Measurements from ENCODE around the gene BFSP2. TPM values are rescaled to one million over a fixed set of nuclear protein-coding genes. Genes with fewer than 3 reads are reported as not detected.

The BFSP2 gene
- total and polyA plus RNA-seq, 7 experiments from 2014 or later, result 0.72 TPM; not detected in 6

GRCh38 chr3:133401374-133402135 lies 1.7 kb downstream of the BFSP2 start:
- no peak overlapping the region for H3K27ac ChIP-seq (ENCODE audit: low read depth, low read length)
- DNase-seq, result no peak
- POLR2A ChIA-PET, result interaction anchor here (0.5 kb wide), 1 partner anchor 71 kb away, joined by 6 read pairs; no protein-coding TSS in a partner anchor
- H3K9me3 ChIP-seq (ENCODE audit: control insufficient read depth in 2 of 3, low read length in 3 of 3), result no peaks in the 10 kb centered on the region
- no peak overlapping the region for H3K4me3 ChIP-seq (ENCODE audit: low read length)
- H3K36me3 ChIP-seq (ENCODE audit: control insufficient read depth in 2 of 3, insufficient read depth in 3 of 3, low read length in 3 of 3), result no peaks in the 10 kb centered on the region
- CTCF ChIA-PET, result no interaction called here
- H3K9me3 Mint-ChIP-seq, result no peaks in the 10 kb centered on the region
- no peaks in the 10 kb centered on the region for H3K27me3 ChIP-seq (ENCODE audit: control insufficient read depth in 2 of 2, insufficient read depth in 2 of 2, low read length in 2 of 2)
- ATAC-seq, result no peak
- H3K36me3 Mint-ChIP-seq, result no peaks in the 10 kb centered on the region
- H3K4me1 ChIP-seq (ENCODE audit: control insufficient read depth in 2 of 2, insufficient read depth in 2 of 2, low read length in 2 of 2), result no peaks in the 10 kb centered on the region
- H3K4me1 Mint-ChIP-seq, result no peaks in the 10 kb centered on the region
- no peak overlapping the region for H3K27ac Mint-ChIP-seq
- peaks cover 1 to 4% (median 2%) of the 10 kb centered on the region in 5 donors for H3K27me3 Mint-ChIP-seq
- no peak overlapping the region for H3K4me3 Mint-ChIP-seq
- intact Hi-C loops (cut with micrococcal nuclease), result no loop called here

- Mint-ChIP-seq H3K36me3 (no peaks in the 10 kb centered on the region), H3K4me1 (no peaks in the 10 kb centered on the region), H3K4me3 (no peak overlapping the region), H3K9me3 (no peaks in the 10 kb centered on the region), H3K27ac (no peak overlapping the region), H3K27me3 (peaks cover 5 to 19% (median 7%) of the 10 kb centered on the region in 5 donors)
- Histone ChIP-seq H3K9me3 (ENCODE audit: control insufficient read depth in 2 of 3, low read length in 3 of 3) (no peaks in the 10 kb centered on the region), H3K4me3 (ENCODE audit: low read length) (no peak overlapping the region), H3K36me3 (ENCODE audit: control insufficient read depth in 2 of 3, insufficient read depth in 3 of 3, low read length in 3 of 3) (no peaks in the 10 kb centered on the region), H3K4me1 (ENCODE audit: control insufficient read depth in 2 of 2, insufficient read depth in 2 of 2, low read length in 2 of 2) (no peaks in the 10 kb centered on the region), H3K27ac (ENCODE audit: low read depth, low read length) (no peak overlapping the region), H3K27me3 (ENCODE audit: control insufficient read depth in 2 of 2, insufficient read depth in 2 of 2, low read length in 2 of 2) (no peaks in the 10 kb centered on the region)
- ChIA-PET CTCF (no interaction called here), POLR2A (no interaction called here)
- intact Hi-C loops (cut with micrococcal nuclease), result no loop called here
- no peak for DNase-seq
- ATAC-seq, result no peak
Measured at GRCh38 chr3:133404920-133405319, 5.1 kb downstream of the BFSP2 start.

- Mint-ChIP-seq H3K27me3 (peaks cover 5 to 30% (median 7%) of the 10 kb centered on the region in 5 donors), H3K27ac (no peak overlapping the region), H3K4me1 (peaks cover 0 to 13% (median 6%) of the 10 kb centered on the region in 7 donors), H3K36me3 (no peaks in the 10 kb centered on the region), H3K9me3 (no peaks in the 10 kb centered on the region), H3K4me3 (no peak overlapping the region)
- Histone ChIP-seq H3K9me3 (ENCODE audit: control insufficient read depth in 2 of 3, low read length in 3 of 3) (no peaks in the 10 kb centered on the region), H3K27me3 (ENCODE audit: control insufficient read depth in 2 of 2, insufficient read depth in 2 of 2, low read length in 2 of 2) (no peaks in the 10 kb centered on the region), H3K27ac (ENCODE audit: low read depth, low read length) (no peak overlapping the region), H3K4me1 (ENCODE audit: control insufficient read depth in 2 of 2, insufficient read depth in 2 of 2, low read length in 2 of 2) (no peaks in the 10 kb centered on the region), H3K36me3 (ENCODE audit: control insufficient read depth in 2 of 3, insufficient read depth in 3 of 3, low read length in 3 of 3) (no peaks in the 10 kb centered on the region), H3K4me3 (ENCODE audit: low read length) (no peak overlapping the region)
- no peak for ATAC-seq
- CTCF ChIA-PET, result no interaction called here
- intact Hi-C loops (cut with micrococcal nuclease), result no loop called here
- POLR2A ChIA-PET, result no interaction called here
- DNase-seq, result no peak
Measured at GRCh38 chr3:133408366-133408765, 8.5 kb downstream of the BFSP2 start.

GRCh38 chr3:133408961-133409360 lies 9.1 kb downstream of the BFSP2 start:
- Histone ChIP-seq H3K4me3 (ENCODE audit: low read length) (no peak overlapping the region), H3K4me1 (ENCODE audit: control insufficient read depth in 2 of 2, insufficient read depth in 2 of 2, low read length in 2 of 2) (no peaks in the 10 kb centered on the region), H3K9me3 (ENCODE audit: control insufficient read depth in 2 of 3, low read length in 3 of 3) (no peaks in the 10 kb centered on the region), H3K36me3 (ENCODE audit: control insufficient read depth in 2 of 3, insufficient read depth in 3 of 3, low read length in 3 of 3) (no peaks in the 10 kb centered on the region), H3K27me3 (ENCODE audit: control insufficient read depth in 2 of 2, insufficient read depth in 2 of 2, low read length in 2 of 2) (no peaks in the 10 kb centered on the region), H3K27ac (ENCODE audit: low read depth, low read length) (no peak overlapping the region)
- no peaks in the 10 kb centered on the region for H3K9me3 Mint-ChIP-seq
- H3K36me3 Mint-ChIP-seq, result no peaks in the 10 kb centered on the region
- H3K27me3 Mint-ChIP-seq, result peaks cover 5 to 30% (median 7%) of the 10 kb centered on the region in 5 donors
- no peak for ATAC-seq
- DNase-seq, result no peak
- intact Hi-C loops (cut with micrococcal nuclease), result no loop called here
- CTCF ChIA-PET, result no interaction called here
- H3K4me3 Mint-ChIP-seq, result no peak overlapping the region
- H3K4me1 Mint-ChIP-seq, result peaks cover 0 to 17% (median 10%) of the 10 kb centered on the region in 7 donors
- no peak overlapping the region for H3K27ac Mint-ChIP-seq
- POLR2A ChIA-PET, result no interaction called here

- Histone ChIP-seq H3K36me3 (ENCODE audit: control insufficient read depth in 2 of 3, insufficient read depth in 3 of 3, low read length in 3 of 3) (no peaks in the 10 kb centered on the region), H3K4me1 (ENCODE audit: control insufficient read depth in 2 of 2, insufficient read depth in 2 of 2, low read length in 2 of 2) (no peaks in the 10 kb centered on the region), H3K9me3 (ENCODE audit: control insufficient read depth in 2 of 3, low read length in 3 of 3) (no peaks in the 10 kb centered on the region), H3K27ac (ENCODE audit: low read depth, low read length) (no peak overlapping the region), H3K4me3 (ENCODE audit: low read length) (no peak overlapping the region), H3K27me3 (ENCODE audit: control insufficient read depth in 2 of 2, insufficient read depth in 2 of 2, low read length in 2 of 2) (no peaks in the 10 kb centered on the region)
- ATAC-seq (no peak), DNase-seq (no peak)
- peaks cover 5 to 30% (median 7%) of the 10 kb centered on the region in 5 donors for H3K27me3 Mint-ChIP-seq
- ChIA-PET POLR2A (no interaction called here), CTCF (no interaction called here)
- intact Hi-C loops (cut with micrococcal nuclease), result no loop called here
- no peak overlapping the region for H3K27ac Mint-ChIP-seq
- H3K36me3 Mint-ChIP-seq, result no peaks in the 10 kb centered on the region
- H3K4me1 Mint-ChIP-seq, result peaks cover 0 to 17% (median 10%) of the 10 kb centered on the region in 7 donors
- no peaks in the 10 kb centered on the region for H3K9me3 Mint-ChIP-seq
- no peak overlapping the region for H3K4me3 Mint-ChIP-seq
Measured at GRCh38 chr3:133410191-133410892, 10.5 kb downstream of the BFSP2 start.

GRCh38 chr3:133412183-133413132 lies 12.6 kb downstream of the BFSP2 start:
- Mint-ChIP-seq H3K9me3 (peaks cover 0 to 1% (median 0%) of the 10 kb centered on the region in 11 donors), H3K4me1 (peaks cover 0 to 17% (median 10%) of the 10 kb centered on the region in 7 donors), H3K36me3 (no peaks in the 10 kb centered on the region), H3K27ac (peak overlapping the region in 2 of 9 donors; percentile 7 to 20), H3K4me3 (peak overlapping the region in 4 of 10 donors; percentile 3 to 47 (median 20)), H3K27me3 (peaks cover 0 to 23% (median 1%) of the 10 kb centered on the region in 5 donors)
- no peaks in the 10 kb centered on the region for H3K4me1 ChIP-seq (ENCODE audit: control insufficient read depth in 2 of 2, insufficient read depth in 2 of 2, low read length in 2 of 2)
- H3K27me3 ChIP-seq (ENCODE audit: control insufficient read depth in 2 of 2, insufficient read depth in 2 of 2, low read length in 2 of 2), result no peaks in the 10 kb centered on the region
- DNase-seq (no peak), ATAC-seq (no peak)
- intact Hi-C loops (cut with micrococcal nuclease), result no loop called here
- CTCF ChIA-PET, result no interaction called here
- POLR2A ChIA-PET, result no interaction called here
- no peak overlapping the region for H3K27ac ChIP-seq (ENCODE audit: low read depth, low read length)
- H3K4me3 ChIP-seq (ENCODE audit: low read length), result no peak overlapping the region
- H3K9me3 ChIP-seq (ENCODE audit: control insufficient read depth in 2 of 3, low read length in 3 of 3), result no peaks in the 10 kb centered on the region
- H3K36me3 ChIP-seq (ENCODE audit: control insufficient read depth in 2 of 3, insufficient read depth in 3 of 3, low read length in 3 of 3), result no peaks in the 10 kb centered on the region
